ENCODE measurements around the gene KDM6A.
A peak's percentile ranks its signal among the peaks of the same experiment; 100 is the strongest.
"Not testable (repeated sequence)": the region's sequence is repeated elsewhere in the genome, so short reads cannot be mapped to it uniquely, and the experiment has no call there.

Gene KDM6A

GRCh38 chrX:45007598-45007997, 134.6 kb downstream of the KDM6A start:
- no peak for DNase-seq

- DNase-seq, result no peak
These were observed 136.5 kb downstream of the KDM6A start for GRCh38 chrX:45009371-45010000.

GRCh38 chrX:45011131-45011530, 138.1 kb downstream of the KDM6A start:
- DNase-seq, result no peak

- DNase-seq, result no peak
These were observed 138.6 kb downstream of the KDM6A start for GRCh38 chrX:45011597-45011996.

- DNase-seq, result no peak
These were observed 145.0 kb downstream of the KDM6A start for GRCh38 chrX:45017946-45018345.

- no peak for DNase-seq
These were observed 149.2 kb downstream of the KDM6A start for GRCh38 chrX:45022150-45022549.

GRCh38 chrX:45024501-45024900, 151.5 kb downstream of the KDM6A start:
- no peak for DNase-seq

- no peak for DNase-seq
These were observed 153.0 kb downstream of the KDM6A start for GRCh38 chrX:45026036-45026435.

GRCh38 chrX:45031830-45032378, 158.9 kb downstream of the KDM6A start:
- DNase-seq, result no peak

- DNase-seq, result no peak
These were observed 162.1 kb downstream of the KDM6A start for GRCh38 chrX:45035071-45035470.

GRCh38 chrX:45036161-45036560, 163.2 kb downstream of the KDM6A start:
- DNase-seq, result no peak

GRCh38 chrX:45040137-45040536, 167.1 kb downstream of the KDM6A start:
- DNase-seq, result not testable (repeated sequence)

GRCh38 chrX:45046417-45046816, 173.4 kb downstream of the KDM6A start:
- no peak for DNase-seq

- no peak for DNase-seq
These were observed 177.6 kb downstream of the KDM6A start for GRCh38 chrX:45050558-45050957.

GRCh38 chrX:45056428-45057145, 183.6 kb downstream of the KDM6A start:
- DNase-seq, result no peak

- not testable (repeated sequence) for DNase-seq
These were observed 186.9 kb downstream of the KDM6A start for GRCh38 chrX:45059906-45060305.

GRCh38 chrX:45063319-45064095, 190.5 kb downstream of the KDM6A start:
- DNase-seq, result no peak

GRCh38 chrX:45068569-45068968, 195.6 kb downstream of the KDM6A start:
- no peak for DNase-seq

- peak; percentile 2 for DNase-seq
These were observed 197.4 kb downstream of the KDM6A start for GRCh38 chrX:45070116-45071007.

- not testable (repeated sequence) for DNase-seq
These were observed 200.0 kb downstream of the KDM6A start for GRCh38 chrX:45073011-45073410.

GRCh38 chrX:45077748-45078424, 204.9 kb downstream of the KDM6A start:
- DNase-seq, result no peak
